Transverse colon (tissue), 4 donors: ENCODE measurements around the gene VAV2. TPM values are rescaled to one million over a fixed set of nuclear protein-coding genes. Genes with fewer than 3 reads are reported as not detected.

ENCODE experiments used
- DNase-seq: peaks from one replicate; pipeline ENCODE4 v3.0.0-alpha.2; 2019
- H3K27ac ChIP-seq, 4 donors: fragments of 200-600 bp; sonication (generic); 2 replicates each; pipeline ENCODE4 v1.5.1; 2016 to 2018; ENCODE audit warnings: inconsistent platforms in 4 of 4
- H3K27me3 ChIP-seq: fragments of 200-600 bp; sonication (generic); 2 replicates; pipeline ENCODE4 v1.5.1; 2017; ENCODE audit warnings: inconsistent platforms
- H3K36me3 ChIP-seq, 4 donors: fragments of 200-600 bp; sonication (generic); 2 replicates each; pipeline ENCODE4 v1.5.1; 2017 to 2019; ENCODE audit warnings: inconsistent platforms in 4 of 4
- H3K4me1 ChIP-seq, 4 donors: fragments of 200-600 bp; sonication (generic); 2 replicates each; pipeline ENCODE4 v1.5.1; 2017 to 2020; ENCODE audit warnings: inconsistent platforms in 4 of 4
- H3K4me3 ChIP-seq, 4 donors: fragments of 200-600 bp; sonication (generic); 1 replicate in 1 of 4; 2 replicates in 3 of 4; pipeline versions ENCODE4 v1.5.1 to v1.6.1; 2017 to 2019; ENCODE audit warnings: inconsistent platforms in 4 of 4
- H3K9me3 ChIP-seq, 2 donors: fragments of 200-600 bp; sonication (generic); 2 replicates each; pipeline ENCODE4 v1.5.1; 2017 to 2019; ENCODE audit warnings: inconsistent platforms in 2 of 2
- CTCF ChIP-seq, 5 experiments: fragments of 200-600 bp in 3 of 5; fragments of 450-650 bp in 2 of 5; sonication (generic) in 3 of 5; IDR thresholded peaks; 1 replicate in 2 of 5; 2 replicates in 3 of 5; pipeline ENCODE4 v1.5.1; 2016 to 2017; ENCODE audit warnings: antibody characterized with exemption in 5 of 5, inconsistent platforms in 3 of 5, mild to moderate bottlenecking in 2 of 5, moderate library complexity in 1 of 5
- EP300 ChIP-seq: sonication (generic); formaldehyde crosslinking; IDR thresholded peaks from one replicate; pipeline ENCODE4 v1.6.1; 2017; ENCODE audit warnings: antibody characterized with exemption, low read depth
- POLR2A ChIP-seq: fragments of 450-650 bp; IDR thresholded peaks from one replicate; pipeline ENCODE4 v1.6.1; 2016; ENCODE audit warnings: antibody characterized with exemption, mild to moderate bottlenecking, moderate library complexity
- POLR2AphosphoS5 ChIP-seq, 3 donors: sonication (generic); formaldehyde crosslinking; IDR thresholded peaks; one replicate each; pipeline ENCODE4 v1.6.1; 2016; ENCODE audit warnings: antibody characterized with exemption in 3 of 3
- WGBS, 2 donors: methylation state at CpG; one replicate each; pipeline ENCODE4 v1.1.5; 2018; ENCODE audit warnings: low coverage in 1 of 2; 5-methylcytosine and 5-hydroxymethylcytosine counted together
- in situ Hi-C, 4 donors: fragments of 200-750 bp; cut with MboI; loops; one replicate each; pipeline versions ENCODE4 v1.15.0 to v1.15.1; 2017; ENCODE audit warnings: low sequenced_read_pairs in 3 of 4, low pct_ligation_motif_present in 1 of 4, low pct_unique_long_range_greater_than_20kb in 1 of 4
- intact Hi-C: fragments of 100-400 bp; cut with DNase I; formaldehyde crosslinking; loops from one replicate; pipeline ENCODE4 v1.15.1; 2023; ENCODE audit warnings: low total_unique reads
- total RNA-seq, 4 donors: library from RNA; depleted of rRNA; stranded (reverse); fragments of >200 nt; gene quantifications; one replicate each; pipeline ENCODE4 v1.1.0, GENCODE V29; 2016

Gene VAV2
- total RNA-seq, 4 donors from 2014 or later = 8.2 to 52.4 (median 24.5) TPM

GRCh38 chr9:133943036-133943780 is 48.9 kb downstream of the VAV2 start:
- Histone ChIP-seq H3K4me1 (no peaks in the 10 kb centered on the region), H3K27me3 (no peaks in the 10 kb centered on the region), H3K4me3 (no peak overlapping the region), H3K36me3 (no peaks in the 10 kb centered on the region), H3K27ac (no peak overlapping the region), H3K9me3 (no peaks in the 10 kb centered on the region)
- 95 to 100% methylated on average over 3 to 17 of the region's 17 CpGs for WGBS, 2 donors
- intact Hi-C loops (no loop called here), in situ Hi-C loops (no loop called here)
- TF ChIP-seq POLR2A = no peak
- no peak for TF ChIP-seq EP300
- no peak for TF ChIP-seq CTCF (IDR thresholded peaks at IDR 0.05)
- no peak for TF ChIP-seq POLR2AphosphoS5 (IDR thresholded peaks at IDR 0.05)
- no peak for DNase-seq

- Histone ChIP-seq H3K27me3 (no peaks in the 10 kb centered on the region), H3K4me3 (no peak overlapping the region), H3K4me1 (no peaks in the 10 kb centered on the region), H3K9me3 (no peaks in the 10 kb centered on the region), H3K36me3 (no peaks in the 10 kb centered on the region), H3K27ac (no peak overlapping the region)
- WGBS, 2 donors = 93% methylated on average over 7 to 27 of the region's 27 CpGs
- TF ChIP-seq POLR2A (no peak), EP300 (no peak), POLR2AphosphoS5 (IDR thresholded peaks at IDR 0.05) (no peak), CTCF (IDR thresholded peaks at IDR 0.05) (no peak)
- in situ Hi-C loops = no loop called here
- DNase-seq = no peak
- intact Hi-C loops = no loop called here
Measured at GRCh38 chr9:133942206-133942975, 49.7 kb downstream of the VAV2 start.

GRCh38 chr9:133939845-133940244 is 52.3 kb downstream of the VAV2 start:
- DNase-seq = no peak
- WGBS, 2 donors = 95% methylated on average over 12 of the region's 12 CpGs; no CpG with 5 or more reads in 1 of the 2 donors
- Histone ChIP-seq H3K4me3 (no peak overlapping the region), H3K27me3 (no peaks in the 10 kb centered on the region), H3K9me3 (no peaks in the 10 kb centered on the region), H3K4me1 (peaks cover 13 to 20% (median 14%) of the 10 kb centered on the region in 4 donors), H3K36me3 (no peaks in the 10 kb centered on the region), H3K27ac (no peak overlapping the region)
- in situ Hi-C loops (no loop called here), intact Hi-C loops (no loop called here)
- TF ChIP-seq EP300 (no peak), CTCF (IDR thresholded peaks at IDR 0.05) (no peak), POLR2A (no peak), POLR2AphosphoS5 (IDR thresholded peaks at IDR 0.05) (no peak)

GRCh38 chr9:133939171-133939785 is 52.8 kb downstream of the VAV2 start:
- no peak for TF ChIP-seq EP300
- no peak for TF ChIP-seq POLR2AphosphoS5 (IDR thresholded peaks at IDR 0.05)
- no peak for TF ChIP-seq POLR2A
- TF ChIP-seq CTCF (IDR thresholded peaks at IDR 0.05) = no peak
- in situ Hi-C loops = no loop called here
- Histone ChIP-seq H3K9me3 (no peaks in the 10 kb centered on the region), H3K36me3 (no peaks in the 10 kb centered on the region), H3K27me3 (no peaks in the 10 kb centered on the region), H3K4me1 (peaks cover 13 to 25% (median 14%) of the 10 kb centered on the region in 4 donors), H3K4me3 (no peak overlapping the region), H3K27ac (no peak overlapping the region)
- 69 to 93% methylated on average over 5 to 23 of the region's 23 CpGs for WGBS, 2 donors
- DNase-seq = no peak
- intact Hi-C loops = no loop called here
